GM12878 (cell line): ENCODE data around the gene C16orf96. TPM values are rescaled to one million over a fixed set of nuclear protein-coding genes. Genes with fewer than 3 reads are reported as not detected.
A peak's percentile ranks its signal among the peaks of the same experiment; 100 is the strongest.

ENCODE experiments used
- BHLHE40 ChIP-seq, 2 experiments: fragments of 450-650 bp in 1 of 2; IDR thresholded peaks; 2 replicates each; pipeline ENCODE4 v1.6.1; 2011 to 2017; ENCODE audit warnings: low read depth in 2 of 2, borderline replicate concordance in 1 of 2, improper control_type of control experiment in 1 of 2, low read length in 1 of 2, mild to moderate bottlenecking in 1 of 2
- CBX5 ChIP-seq: sonication (generic); IDR thresholded peaks from 2 replicates; pipeline ENCODE4 v1.6.1; 2016; ENCODE audit warnings: low read depth, moderate library complexity, mild to moderate bottlenecking, inconsistent platforms
- CREB1 ChIP-seq: IDR thresholded peaks from 2 replicates; pipeline ENCODE4 v1.6.1; 2012; ENCODE audit warnings: low read depth, mild to moderate bottlenecking, inconsistent platforms
- ETV6 ChIP-seq, 2 experiments: fragments of 450-650 bp in 1 of 2; IDR thresholded peaks in 1 of 2; conservative IDR thresholded peaks in 1 of 2; 2 replicates each; pipeline ENCODE4 v1.6.1; 2014; ENCODE audit warnings: antibody characterized with exemption in 1 of 2, borderline replicate concordance in 1 of 2, low read depth in 1 of 2, mild to moderate bottlenecking in 1 of 2, moderate library complexity in 1 of 2
- EZH2 ChIP-seq: IDR thresholded peaks from 2 replicates; pipeline ENCODE4 v1.6.1; 2012; ENCODE audit warnings: low read depth, mild to moderate bottlenecking, control low read depth, inconsistent platforms, low read length, borderline replicate concordance; ENCODE audit not compliant: control insufficient read depth
- HCFC1 ChIP-seq: fragments of 150-350 bp; IDR thresholded peaks from 2 replicates; pipeline ENCODE4 v1.6.1; 2014; ENCODE audit warnings: low read length
- HDGF ChIP-seq: fragments of 450-650 bp; IDR thresholded peaks from 2 replicates; pipeline ENCODE4 v1.6.1; 2016; ENCODE audit warnings: antibody characterized with exemption
- IKZF1 ChIP-seq: fragments of 450-650 bp; conservative IDR thresholded peaks from 2 replicates; pipeline ENCODE4 v1.6.1; 2017; ENCODE audit warnings: antibody characterized with exemption, mild to moderate bottlenecking
- IRF4 ChIP-seq: IDR thresholded peaks from 2 replicates; pipeline ENCODE4 v1.6.1; 2011; ENCODE audit warnings: low read depth, low read length
- JUND ChIP-seq: IDR thresholded peaks from 2 replicates; pipeline ENCODE4 v1.6.1; 2012; ENCODE audit warnings: low read depth, mild to moderate bottlenecking, low read length, improper control_type of control experiment, moderate library complexity
- MEF2B ChIP-seq: fragments of 450-650 bp; IDR thresholded peaks from 2 replicates; pipeline ENCODE4 v1.6.1; 2018; ENCODE audit warnings: mild to moderate bottlenecking, moderate library complexity; ENCODE audit not compliant: partially characterized antibody, poor library complexity, severe bottlenecking
- NFIC ChIP-seq: IDR thresholded peaks from 2 replicates; pipeline ENCODE4 v1.6.1; 2012; ENCODE audit warnings: low read depth, mild to moderate bottlenecking, inconsistent platforms, low read length, moderate library complexity
- NFYB ChIP-seq: IDR thresholded peaks from 2 replicates; pipeline ENCODE4 v1.6.1; 2011; ENCODE audit warnings: low read depth, mild to moderate bottlenecking, low read length, improper control_type of control experiment, moderate library complexity; ENCODE audit not compliant: insufficient read depth
- NR2F1 ChIP-seq: fragments of 450-650 bp; conservative IDR thresholded peaks from 2 replicates; pipeline ENCODE4 v1.6.1; 2017; ENCODE audit warnings: mild to moderate bottlenecking
- PML ChIP-seq: IDR thresholded peaks from 2 replicates; pipeline ENCODE4 v1.6.1; 2012; ENCODE audit warnings: low read length, inconsistent platforms
- POLR2A ChIP-seq: IDR thresholded peaks from 2 replicates; pipeline ENCODE4 v1.6.1; 2011; ENCODE audit warnings: low read depth, mild to moderate bottlenecking, low read length
- RB1 ChIP-seq: fragments of 450-650 bp; formaldehyde crosslinking; IDR thresholded peaks from 2 replicates; pipeline ENCODE4 v1.6.1; 2017; ENCODE audit warnings: mild to moderate bottlenecking, borderline replicate concordance
- SMAD1 ChIP-seq: fragments of 450-650 bp; IDR thresholded peaks from 2 replicates; pipeline ENCODE4 v1.6.1; 2018; ENCODE audit warnings: mild to moderate bottlenecking, low read depth; ENCODE audit not compliant: partially characterized antibody
- SMAD5 ChIP-seq: IDR thresholded peaks from 2 replicates; pipeline ENCODE4 v1.6.1; 2016; ENCODE audit warnings: antibody characterized with exemption, low read depth
- SMARCA5 ChIP-seq: fragments of 450-650 bp; IDR thresholded peaks from 2 replicates; pipeline ENCODE4 v1.6.1; 2017; ENCODE audit warnings: mild to moderate bottlenecking
- SMC3 ChIP-seq: IDR thresholded peaks from 2 replicates; pipeline ENCODE4 v1.6.1; 2011; ENCODE audit warnings: low read length, improper control_type of control experiment, borderline replicate concordance
- USF1 ChIP-seq: IDR thresholded peaks from 2 replicates; pipeline ENCODE4 v1.6.1; 2011; ENCODE audit warnings: borderline replicate concordance, low read depth, mild to moderate bottlenecking, moderate library complexity, mixed read lengths, low read length; ENCODE audit not compliant: insufficient read depth; ENCODE audit errors: extremely low read length
- ZNF24 ChIP-seq: fragments of 450-650 bp; IDR thresholded peaks from 2 replicates; pipeline ENCODE4 v1.6.1; 2017; ENCODE audit warnings: antibody characterized with exemption, mild to moderate bottlenecking
- ZSCAN29 ChIP-seq: fragments of 450-650 bp; IDR thresholded peaks from 2 replicates; pipeline ENCODE4 v1.6.1; 2017; ENCODE audit warnings: mild to moderate bottlenecking, moderate library complexity
- polyA plus RNA-seq, 11 experiments: library from polyadenylated mRNA; depleted of rRNA in 4 of 11; unstranded in 6 of 11; stranded (reverse) in 5 of 11; fragments of >200 nt; fragmentation: Nextera tagmentation in 4 of 11; fragmentation: Illumina TruSeq in 1 of 11; extraction: Ambion mirVana in 4 of 11; extraction: Trizol in 1 of 11; gene quantifications; 1 replicate in 1 of 11; 2 replicates in 10 of 11; pipeline versions ENCODE4 v1.2.1 to v1.2.3, GENCODE V29; 2011 to 2016; ENCODE audit warnings: inconsistent platforms in 2 of 11, missing spikeins in 2 of 11, low read depth in 1 of 11
- total RNA-seq, 4 experiments: library from RNA; depleted of rRNA in 3 of 4; stranded (reverse); fragments of >200 nt in 3 of 4; fragmentation: Illumina TruSeq in 1 of 4; extraction: Trizol in 1 of 4; gene quantifications; 2 replicates each; pipeline versions ENCODE4 v1.2.1 to v1.2.3, GENCODE V29; 2013 to 2021
- TF ChIP-seq, protein P1 (sequence below): fragments of 450-650 bp; IDR thresholded peaks from 2 replicates; pipeline ENCODE4 v1.6.1; 2017; ENCODE audit warnings: antibody characterized with exemption, mild to moderate bottlenecking, moderate library complexity
- TF ChIP-seq, protein P2 (sequence below): fragments of 450-650 bp; IDR thresholded peaks from 2 replicates; pipeline ENCODE4 v1.6.1; 2017; ENCODE audit warnings: mild to moderate bottlenecking, low read depth, inconsistent platforms; ENCODE audit not compliant: poor library complexity, severe bottlenecking

Gene C16orf96
- total and polyA plus RNA-seq, 10 of the 15 experiments (the other 5 are each of a cell fraction or from before 2014, with no cell fraction given): 0.01 to 0.08 (median 0.01) TPM; not detected in 7

DNA sequence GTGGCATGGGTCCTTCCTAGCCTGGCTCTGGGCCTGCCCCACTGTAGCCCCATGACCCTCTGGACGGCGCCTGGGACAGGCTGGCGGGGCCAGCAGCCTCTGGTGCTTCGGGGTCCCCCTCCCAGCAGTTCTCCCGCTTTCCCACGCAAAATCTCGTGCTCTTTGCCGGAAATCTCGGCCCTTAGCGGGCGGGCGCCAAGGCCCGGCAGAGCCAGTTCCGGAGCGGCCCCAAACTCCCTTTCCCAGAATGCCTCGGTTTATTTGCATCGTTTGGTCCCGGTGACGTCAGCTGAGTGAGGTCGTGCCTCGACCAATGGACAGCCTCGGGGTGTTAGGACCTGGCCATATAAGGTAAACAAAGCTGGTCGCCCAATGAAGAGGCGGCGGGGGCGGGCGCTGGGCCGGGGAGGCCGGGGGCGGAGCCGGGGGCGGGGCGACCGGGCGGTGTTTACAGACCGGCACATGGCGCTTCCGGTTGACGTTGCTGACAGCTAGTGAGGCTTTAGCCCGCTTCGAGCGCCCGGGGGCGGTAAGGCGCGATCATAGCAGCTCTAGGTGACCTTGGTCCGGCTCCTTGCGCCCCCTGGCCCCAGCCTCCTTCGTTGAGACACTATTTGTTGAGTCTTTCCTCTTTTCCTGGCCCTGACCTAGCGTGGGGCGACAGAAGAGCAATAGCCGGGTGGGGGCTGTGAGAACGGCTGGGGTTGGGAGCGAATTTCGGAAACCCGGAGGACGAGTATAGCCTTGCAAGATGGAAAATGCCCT lies 60.1 kb downstream of the C16orf96 start (continued):
- TF ChIP-seq SMAD1 (no peak), ZNF24 (no peak), EZH2 (no peak), NFIC (no peak), NR2F1 (peak; percentile 85), ZSCAN29 (no peak), POLR2A (peak; percentile 91), JUND (no peak), MEF2B (no peak), CREB1 (peak; percentile 98), IRF4 (no peak), USF1 (no peak), SMAD5 (peak; percentile 73), RB1 (peak; percentile 50; the same call in 1 of the 2 replicates), IKZF1 (peak; percentile 82), CBX5 (no peak), HDGF (peak; percentile 61; the same call in 1 of the 2 replicates), SMARCA5 (peak; percentile 58; the same call in 1 of the 2 replicates), PML (no peak; the same call in 1 of the 2 replicates), NFYB (peak; percentile 95), HCFC1 (peak; percentile 93), BHLHE40 (IDR thresholded peaks at IDR 0.05; ENCODE audit: borderline replicate concordance in 1 of 2, low read depth in 2 of 2, low read length in 1 of 2) (peak; percentile 36 to 78; a peak in 3 of 4 replicates), ETV6 (conservative IDR thresholded peaks at IDR 0.05 in 1 of 2, IDR thresholded peaks at IDR 0.05 in 1 of 2; ENCODE audit: borderline replicate concordance in 1 of 2, low read depth in 1 of 2) (no peak), SMC3 (peak; percentile 27; the same call in 1 of the 2 replicates)
- TF ChIP-seq, protein P1, sequence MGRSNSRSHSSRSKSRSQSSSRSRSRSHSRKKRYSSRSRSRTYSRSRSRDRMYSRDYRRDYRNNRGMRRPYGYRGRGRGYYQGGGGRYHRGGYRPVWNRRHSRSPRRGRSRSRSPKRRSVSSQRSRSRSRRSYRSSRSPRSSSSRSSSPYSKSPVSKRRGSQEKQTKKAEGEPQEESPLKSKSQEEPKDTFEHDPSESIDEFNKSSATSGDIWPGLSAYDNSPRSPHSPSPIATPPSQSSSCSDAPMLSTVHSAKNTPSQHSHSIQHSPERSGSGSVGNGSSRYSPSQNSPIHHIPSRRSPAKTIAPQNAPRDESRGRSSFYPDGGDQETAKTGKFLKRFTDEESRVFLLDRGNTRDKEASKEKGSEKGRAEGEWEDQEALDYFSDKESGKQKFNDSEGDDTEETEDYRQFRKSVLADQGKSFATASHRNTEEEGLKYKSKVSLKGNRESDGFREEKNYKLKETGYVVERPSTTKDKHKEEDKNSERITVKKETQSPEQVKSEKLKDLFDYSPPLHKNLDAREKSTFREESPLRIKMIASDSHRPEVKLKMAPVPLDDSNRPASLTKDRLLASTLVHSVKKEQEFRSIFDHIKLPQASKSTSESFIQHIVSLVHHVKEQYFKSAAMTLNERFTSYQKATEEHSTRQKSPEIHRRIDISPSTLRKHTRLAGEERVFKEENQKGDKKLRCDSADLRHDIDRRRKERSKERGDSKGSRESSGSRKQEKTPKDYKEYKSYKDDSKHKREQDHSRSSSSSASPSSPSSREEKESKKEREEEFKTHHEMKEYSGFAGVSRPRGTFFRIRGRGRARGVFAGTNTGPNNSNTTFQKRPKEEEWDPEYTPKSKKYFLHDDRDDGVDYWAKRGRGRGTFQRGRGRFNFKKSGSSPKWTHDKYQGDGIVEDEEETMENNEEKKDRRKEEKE: no peak
- TF ChIP-seq, protein P2, sequence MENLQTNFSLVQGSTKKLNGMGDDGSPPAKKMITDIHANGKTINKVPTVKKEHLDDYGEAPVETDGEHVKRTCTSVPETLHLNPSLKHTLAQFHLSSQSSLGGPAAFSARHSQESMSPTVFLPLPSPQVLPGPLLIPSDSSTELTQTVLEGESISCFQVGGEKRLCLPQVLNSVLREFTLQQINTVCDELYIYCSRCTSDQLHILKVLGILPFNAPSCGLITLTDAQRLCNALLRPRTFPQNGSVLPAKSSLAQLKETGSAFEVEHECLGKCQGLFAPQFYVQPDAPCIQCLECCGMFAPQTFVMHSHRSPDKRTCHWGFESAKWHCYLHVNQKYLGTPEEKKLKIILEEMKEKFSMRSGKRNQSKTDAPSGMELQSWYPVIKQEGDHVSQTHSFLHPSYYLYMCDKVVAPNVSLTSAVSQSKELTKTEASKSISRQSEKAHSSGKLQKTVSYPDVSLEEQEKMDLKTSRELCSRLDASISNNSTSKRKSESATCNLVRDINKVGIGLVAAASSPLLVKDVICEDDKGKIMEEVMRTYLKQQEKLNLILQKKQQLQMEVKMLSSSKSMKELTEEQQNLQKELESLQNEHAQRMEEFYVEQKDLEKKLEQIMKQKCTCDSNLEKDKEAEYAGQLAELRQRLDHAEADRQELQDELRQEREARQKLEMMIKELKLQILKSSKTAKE: no peak
